ENCODE data around the gene TFG.

Gene TFG

GRCh38 chr3:100766069-100766468 lies 56.8 kb downstream of the TFG start:
- no peak for DNase-seq (ENCODE audit: low read depth in 1 of 2, low spot score in 1 of 2)
- Histone ChIP-seq H3K4me3 (replicated peaks; ENCODE audit: insufficient read depth, low read length) (no peak overlapping the region), H3K27me3 (ENCODE audit: insufficient read depth, poor library complexity, severe bottlenecking) (no peaks in the 10 kb centered on the region), H3K27ac (replicated peaks) (no peak overlapping the region)
- TF ChIP-seq REST (IDR thresholded peaks at IDR 0.05; ENCODE audit: insufficient replicate concordance, low read depth), result no peak

- no peak for DNase-seq (ENCODE audit: low read depth in 1 of 2, low spot score in 1 of 2)
- TF ChIP-seq SPI1 (IDR thresholded peaks at IDR 0.05; ENCODE audit: borderline replicate concordance, low read depth) (no peak), CTCF (IDR thresholded peaks at IDR 0.05; ENCODE audit: insufficient read depth, low read length) (no peak), REST (IDR thresholded peaks at IDR 0.05; ENCODE audit: insufficient replicate concordance, low read depth) (no peak), POLR2AphosphoS5 (IDR thresholded peaks at IDR 0.05; ENCODE audit: low read depth) (no peak), GABPA (IDR thresholded peaks at IDR 0.05; ENCODE audit: low read depth) (no peak)
- no peaks in the 10 kb centered on the region for H3K27me3 ChIP-seq (ENCODE audit: insufficient read depth, poor library complexity, severe bottlenecking)
- no peak overlapping the region for H3K27ac ChIP-seq (replicated peaks)
- H3K4me3 ChIP-seq (replicated peaks; ENCODE audit: insufficient read depth, low read length), result no peak overlapping the region
Measured at GRCh38 chr3:100769693-100770092, 60.4 kb downstream of the TFG start.

- no peaks in the 10 kb centered on the region for H3K27me3 ChIP-seq (ENCODE audit: insufficient read depth, poor library complexity, severe bottlenecking)
- no peak for DNase-seq (ENCODE audit: low read depth in 1 of 2, low spot score in 1 of 2)
- no peak overlapping the region for H3K4me3 ChIP-seq (replicated peaks; ENCODE audit: insufficient read depth, low read length)
- H3K27ac ChIP-seq (replicated peaks), result no peak overlapping the region
- TF ChIP-seq SPI1 (IDR thresholded peaks at IDR 0.05; ENCODE audit: borderline replicate concordance, low read depth) (no peak), REST (IDR thresholded peaks at IDR 0.05; ENCODE audit: insufficient replicate concordance, low read depth) (no peak), POLR2AphosphoS5 (IDR thresholded peaks at IDR 0.05; ENCODE audit: low read depth) (no peak), CTCF (IDR thresholded peaks at IDR 0.05; ENCODE audit: insufficient read depth, low read length) (no peak), GABPA (IDR thresholded peaks at IDR 0.05; ENCODE audit: low read depth) (no peak)
Measured at GRCh38 chr3:100775226-100775625, 65.9 kb downstream of the TFG start.

GRCh38 chr3:100775669-100776068 lies 66.4 kb downstream of the TFG start:
- Histone ChIP-seq H3K27ac (replicated peaks) (no peak overlapping the region), H3K4me3 (replicated peaks; ENCODE audit: insufficient read depth, low read length) (no peak overlapping the region), H3K27me3 (ENCODE audit: insufficient read depth, poor library complexity, severe bottlenecking) (no peaks in the 10 kb centered on the region)
- no peak for TF ChIP-seq CTCF (IDR thresholded peaks at IDR 0.05; ENCODE audit: insufficient read depth, low read length)
- no peak for DNase-seq (ENCODE audit: low read depth in 1 of 2, low spot score in 1 of 2)
